HepG2 (cell line): Measurements from ENCODE around the gene SPEM2. TPM values are rescaled to one million over a fixed set of nuclear protein-coding genes. Genes with fewer than 3 reads are reported as not detected.

Source experiments
- ATAC-seq: fragments of 200-7000 bp; cut with Tn5 transposase; 3 replicates; pipeline ENCODE4 v1.9.1; 2020; ENCODE audit warnings: mild to moderate bottlenecking, moderate library complexity
- BruUV-seq: library from RNA; stranded (reverse); fragments of 400-500 nt; replicated peaks from 2 replicates; lab custom pipeline; 2021; lab: Mats Ljungman, UMichigan
- CTCF ChIA-PET: fragments of 300-600 bp; formaldehyde crosslinking; extraction: SDS; loops from one replicate; lab custom pipeline; 2021; ENCODE audit warnings: low total read pairs, inconsistent platforms, low intra/inter-chr PET ratio; lab: Yijun Ruan, JAX
- POLR2A ChIA-PET: fragments of 350-600 bp; sonication (Branson Sonifier 250); formaldehyde crosslinking; loops from one replicate; lab custom pipeline; 2020; ENCODE audit warnings: antibody characterized with exemption, inconsistent platforms; lab: Yijun Ruan, JAX
- DNase-seq: peaks from one replicate; pipeline ENCODE4 v3.0.0-alpha.2; 2015; ENCODE audit warnings: low spot score
- FAIRE-seq: peaks from 3 replicates; lab custom pipeline; 2011; peaks lifted over from hg19 to GRCh38; lab: Jason Lieb, UNC
- H2AFZ ChIP-seq: one replicate; pipeline ENCODE4 v1.6.1; 2011; ENCODE audit warnings: low read length, inconsistent platforms
- H3K27ac ChIP-seq: fragments of 300-600 bp; 3 replicates; pipeline ENCODE4 v1.8.0; 2011; ENCODE audit warnings: mixed run types, mild to moderate bottlenecking, mixed read lengths, low read length, inconsistent platforms; ENCODE audit not compliant: insufficient read depth; ENCODE audit errors: extremely low read length
- H3K27me3 ChIP-seq, 2 experiments: fragments of 200-600 bp in 1 of 2; 2 replicates in 1 of 2; 3 replicates in 1 of 2; pipeline versions ENCODE4 v1.6.0 to v1.8.0; 2011; ENCODE audit warnings: low read length in 2 of 2, mild to moderate bottlenecking in 2 of 2, moderate library complexity in 2 of 2, inconsistent platforms in 1 of 2; ENCODE audit not compliant: insufficient read depth in 2 of 2, control insufficient read depth in 1 of 2
- H3K36me3 ChIP-seq, 2 experiments: fragments of 200-600 bp in 1 of 2; replicated peaks in 1 of 2; 2 replicates in 1 of 2; 3 replicates in 1 of 2; pipeline versions ENCODE4 v1.5.1 to v1.8.0; 2011; ENCODE audit warnings: low read length in 2 of 2, inconsistent platforms in 1 of 2; ENCODE audit not compliant: insufficient read depth in 2 of 2, control insufficient read depth in 1 of 2
- H3K4me1 ChIP-seq: 2 replicates; pipeline ENCODE4 v1.5.1; 2012; ENCODE audit warnings: low read length, inconsistent platforms; ENCODE audit not compliant: insufficient read depth
- H3K4me2 ChIP-seq: 2 replicates; pipeline ENCODE4 v1.6.0; 2011; ENCODE audit warnings: low read depth, low read length, inconsistent platforms
- H3K4me3 ChIP-seq, 3 experiments: fragments of 200-600 bp in 1 of 3; sonication (generic), shearing (Covaris generic) in 1 of 3; replicated peaks in 1 of 3; 2 replicates each; pipeline ENCODE4 v1.5.1; 2011 to 2016; ENCODE audit warnings: low read length in 3 of 3, inconsistent platforms in 2 of 3, low read depth in 2 of 3, mild to moderate bottlenecking in 2 of 3, control low read depth in 1 of 3, mixed read lengths in 1 of 3; ENCODE audit not compliant: insufficient read depth in 1 of 3
- H3K79me2 ChIP-seq: one replicate; pipeline ENCODE4 v1.6.1; 2011; ENCODE audit warnings: low read length, inconsistent platforms; ENCODE audit not compliant: insufficient read depth
- H3K9ac ChIP-seq: 2 replicates; pipeline ENCODE4 v1.6.0; 2011; ENCODE audit warnings: mild to moderate bottlenecking, low read depth, low read length, inconsistent platforms; ENCODE audit not compliant: insufficient read depth
- H3K9me3 ChIP-seq: 2 replicates; pipeline ENCODE4 v1.5.1; 2012; ENCODE audit warnings: mild to moderate bottlenecking, low read length
- H4K20me1 ChIP-seq: 2 replicates; pipeline ENCODE4 v1.6.0; 2011; ENCODE audit warnings: inconsistent platforms, mild to moderate bottlenecking, low read length, moderate library complexity; ENCODE audit not compliant: insufficient read depth
- ATM ChIP-seq: fragments of 450-650 bp; IDR thresholded peaks from 2 replicates; pipeline ENCODE4 v1.7.1; 2017; ENCODE audit warnings: mild to moderate bottlenecking, borderline replicate concordance
- ERF ChIP-seq: IDR thresholded peaks from 2 replicates; pipeline ENCODE4 v1.6.1; 2018; ENCODE audit warnings: missing biosample characterization, missing genetic modification reagents
- HMG20B ChIP-seq: conservative IDR thresholded peaks from 2 replicates; pipeline ENCODE4 v1.6.1; 2016; ENCODE audit warnings: missing genetic modification reagents, missing compliant biosample characterization
- JDP2 ChIP-seq: sonication (generic); formaldehyde crosslinking; IDR thresholded peaks from 2 replicates; pipeline ENCODE4 v1.8.1; 2022; ENCODE audit warnings: missing genetic modification reagents, borderline replicate concordance
- KDM6A ChIP-seq: IDR thresholded peaks from 2 replicates; pipeline ENCODE4 v1.6.1; 2016; ENCODE audit warnings: low read depth
- NFE2 ChIP-seq: sonication (generic); formaldehyde crosslinking; IDR thresholded peaks from 2 replicates; pipeline ENCODE4 v1.4.0; 2020; ENCODE audit warnings: missing genetic modification reagents
- STAG1 ChIP-seq: sonication (generic); formaldehyde crosslinking; IDR thresholded peaks from 2 replicates; pipeline ENCODE4 v1.4.0; 2020; ENCODE audit warnings: missing genetic modification reagents
- ZBTB20 ChIP-seq: sonication (generic); formaldehyde crosslinking; IDR thresholded peaks from 2 replicates; pipeline ENCODE4 v1.8.1; 2023; ENCODE audit warnings: missing genetic modification reagents, low read depth, mild to moderate bottlenecking, borderline replicate concordance
- ZMYM4 ChIP-seq: sonication (generic); formaldehyde crosslinking; IDR thresholded peaks from 2 replicates; pipeline ENCODE4 v1.8.1; 2023; ENCODE audit warnings: mild to moderate bottlenecking, missing genetic modification reagents
- ZNF263 ChIP-seq: sonication (generic); formaldehyde crosslinking; IDR thresholded peaks from 2 replicates; pipeline ENCODE4 v1.4.0; 2020; ENCODE audit warnings: missing genetic modification reagents
- ZNF264 ChIP-seq: sonication (generic); formaldehyde crosslinking; IDR thresholded peaks from 2 replicates; pipeline ENCODE4 v1.4.0; 2020; ENCODE audit warnings: missing genetic modification reagents
- ZNF34 ChIP-seq: sonication (generic); formaldehyde crosslinking; IDR thresholded peaks from 2 replicates; pipeline ENCODE4 v1.4.0; 2020; ENCODE audit warnings: mild to moderate bottlenecking, missing genetic modification reagents, borderline replicate concordance
- ZNF432 ChIP-seq: sonication (generic); formaldehyde crosslinking; IDR thresholded peaks from 2 replicates; pipeline ENCODE4 v1.5.0; 2020; ENCODE audit warnings: missing genetic modification reagents, mild to moderate bottlenecking, borderline replicate concordance
- ZNF879 ChIP-seq: sonication (generic); formaldehyde crosslinking; IDR thresholded peaks from 2 replicates; pipeline ENCODE4 v1.8.1; 2023; ENCODE audit warnings: missing genetic modification reagents
- WGBS: methylation state at CpG from one replicate; pipeline ENCODE4 v1.1.6; 2017; ENCODE audit warnings: low lambda C conversion rate; 5-methylcytosine and 5-hydroxymethylcytosine counted together
- in situ Hi-C: cut with HindIII; loops from 2 replicates; pipeline ENCODE4 v1.10.0; 2017; ENCODE audit warnings: low pct_unique_long_range_greater_than_20kb; ENCODE audit not compliant: extremely low pct_ligation_motif_present
- intact Hi-C: fragments of 100-400 bp; cut with micrococcal nuclease; formaldehyde crosslinking; loops from one replicate; pipeline ENCODE4 v1.10.0; 2022; ENCODE audit not compliant: unreplicated experiment
- polyA plus RNA-seq, 8 experiments: library from polyadenylated mRNA; depleted of rRNA in 3 of 8; stranded (reverse) in 7 of 8; unstranded in 1 of 8; fragments of >200 nt; fragmentation: Illumina TruSeq in 4 of 8; extraction: Trizol in 4 of 8; gene quantifications; 2 replicates each; pipeline versions ENCODE4 v1.2.1 to v1.2.3, GENCODE V29; 2011 to 2016; ENCODE audit warnings: low read depth in 4 of 8, missing spikeins in 1 of 8, mixed read lengths in 1 of 8; ENCODE audit not compliant: insufficient read depth in 1 of 8
- total RNA-seq, 5 experiments: library from RNA; depleted of rRNA; stranded (reverse); fragments of >200 nt; fragmentation: Illumina TruSeq; extraction: Trizol; gene quantifications; 2 replicates each; pipeline ENCODE4 v1.2.3, GENCODE V29; 2016; ENCODE audit warnings: low read depth in 1 of 5
- TF ChIP-seq, protein P1 (sequence below): sonication (generic); formaldehyde crosslinking; IDR thresholded peaks from 2 replicates; pipeline ENCODE4 v1.8.0; 2022; ENCODE audit warnings: mild to moderate bottlenecking, missing genetic modification reagents; ENCODE audit not compliant: insufficient replicate concordance
- TF ChIP-seq, protein P2 (sequence below): sonication (generic); formaldehyde crosslinking; IDR thresholded peaks from 2 replicates; pipeline ENCODE4 v1.5.1; 2020; ENCODE audit warnings: mild to moderate bottlenecking, missing genetic modification reagents
- TF ChIP-seq, protein P3 (sequence below): sonication (generic); formaldehyde crosslinking; IDR thresholded peaks from 2 replicates; pipeline ENCODE4 v1.4.0; 2020; ENCODE audit warnings: missing genetic modification reagents
- TF ChIP-seq, protein P4 (sequence below): fragments of 450-650 bp; IDR thresholded peaks from 2 replicates; pipeline ENCODE4 v1.6.1; 2016
- TF ChIP-seq, protein P5 (sequence below): IDR thresholded peaks from 2 replicates; pipeline ENCODE4 v1.6.1; 2016; ENCODE audit warnings: low read depth, borderline replicate concordance

SPEM2 gene
- total and polyA plus RNA-seq, 2 of the 13 experiments (the other 11 are each of a cell fraction or from before 2014, with no cell fraction given) = not detected

GRCh38 chr17:7421186-7421585 is 4.2 kb upstream of the SPEM2 start:
- in situ Hi-C loops (no loop called here), intact Hi-C loops (no loop called here)
- Histone ChIP-seq H4K20me1 (no peaks in the 10 kb centered on the region), H3K79me2 (no peaks in the 10 kb centered on the region), H3K27ac (no peak overlapping the region), H3K9me3 (no peaks in the 10 kb centered on the region), H3K36me3 (no peaks in the 10 kb centered on the region), H2AFZ (no peak overlapping the region), H3K4me1 (peaks cover 13% of the 10 kb centered on the region; the same call in 1 of the 2 replicates), H3K4me3 (no peak overlapping the region), H3K4me2 (no peak overlapping the region), H3K9ac (no peak overlapping the region), H3K27me3 (peaks cover 2 to 5% of the 10 kb centered on the region in 2 experiments; a peak in 1 of 5 replicates)
- POLR2A ChIA-PET = interaction anchor here (1.8 kb wide), 1 partner anchor 18 kb away, joined by 11 read pairs; the partner anchor contains the start of gene TMEM256
- DNase-seq = no peak
- 73% methylated on average over 12 of the region's 16 CpGs for WGBS
- BruUV-seq = no TSS peak
- CTCF ChIA-PET = no interaction called here
- FAIRE-seq = no peak
- no peak; the same call in 2 of the 3 replicates for ATAC-seq
- TF ChIP-seq ZMYM4 (CRISPR knock-in tag) = no peak
- TF ChIP-seq ZNF432 = no peak
- TF ChIP-seq ZNF879 (CRISPR knock-in tag) = no peak
- no peak for TF ChIP-seq ZNF34 (CRISPR knock-in tag)
- TF ChIP-seq ERF = no peak
- TF ChIP-seq, protein P1, sequence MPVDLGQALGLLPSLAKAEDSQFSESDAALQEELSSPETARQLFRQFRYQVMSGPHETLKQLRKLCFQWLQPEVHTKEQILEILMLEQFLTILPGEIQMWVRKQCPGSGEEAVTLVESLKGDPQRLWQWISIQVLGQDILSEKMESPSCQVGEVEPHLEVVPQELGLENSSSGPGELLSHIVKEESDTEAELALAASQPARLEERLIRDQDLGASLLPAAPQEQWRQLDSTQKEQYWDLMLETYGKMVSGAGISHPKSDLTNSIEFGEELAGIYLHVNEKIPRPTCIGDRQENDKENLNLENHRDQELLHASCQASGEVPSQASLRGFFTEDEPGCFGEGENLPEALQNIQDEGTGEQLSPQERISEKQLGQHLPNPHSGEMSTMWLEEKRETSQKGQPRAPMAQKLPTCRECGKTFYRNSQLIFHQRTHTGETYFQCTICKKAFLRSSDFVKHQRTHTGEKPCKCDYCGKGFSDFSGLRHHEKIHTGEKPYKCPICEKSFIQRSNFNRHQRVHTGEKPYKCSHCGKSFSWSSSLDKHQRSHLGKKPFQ (CRISPR knock-in tag) = no peak
- TF ChIP-seq STAG1 = no peak
- TF ChIP-seq ZNF263 (CRISPR knock-in tag) = no peak
- no peak for TF ChIP-seq ATM
- TF ChIP-seq, protein P2, sequence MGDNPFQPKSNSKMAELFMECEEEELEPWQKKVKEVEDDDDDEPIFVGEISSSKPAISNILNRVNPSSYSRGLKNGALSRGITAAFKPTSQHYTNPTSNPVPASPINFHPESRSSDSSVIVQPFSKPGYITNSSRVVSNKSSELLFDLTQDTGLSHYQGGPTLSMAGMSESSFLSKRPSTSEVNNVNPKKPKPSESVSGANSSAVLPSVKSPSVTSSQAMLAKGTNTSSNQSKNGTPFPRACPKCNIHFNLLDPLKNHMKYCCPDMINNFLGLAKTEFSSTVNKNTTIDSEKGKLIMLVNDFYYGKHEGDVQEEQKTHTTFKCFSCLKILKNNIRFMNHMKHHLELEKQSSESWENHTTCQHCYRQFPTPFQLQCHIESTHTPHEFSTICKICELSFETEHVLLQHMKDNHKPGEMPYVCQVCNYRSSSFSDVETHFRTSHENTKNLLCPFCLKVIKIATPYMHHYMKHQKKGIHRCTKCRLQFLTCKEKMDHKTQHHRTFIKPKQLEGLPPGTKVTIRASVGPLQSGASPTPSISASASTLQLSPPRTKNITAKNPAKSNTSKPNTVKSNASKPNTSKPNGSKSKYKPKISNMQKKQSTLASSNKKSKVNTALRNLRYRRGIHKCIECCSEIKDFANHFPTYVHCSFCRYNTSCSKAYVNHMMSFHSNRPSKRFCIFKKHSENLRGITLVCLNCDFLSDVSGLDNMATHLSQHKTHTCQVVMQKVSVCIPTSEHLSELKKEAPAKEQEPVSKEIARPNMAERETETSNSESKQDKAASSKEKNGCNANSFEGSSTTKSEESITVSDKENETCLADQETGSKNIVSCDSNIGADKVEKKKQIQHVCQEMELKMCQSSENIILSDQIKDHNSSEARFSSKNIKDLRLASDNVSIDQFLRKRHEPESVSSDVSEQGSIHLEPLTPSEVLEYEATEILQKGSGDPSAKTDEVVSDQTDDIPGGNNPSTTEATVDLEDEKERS = no peak
- TF ChIP-seq, protein P3, sequence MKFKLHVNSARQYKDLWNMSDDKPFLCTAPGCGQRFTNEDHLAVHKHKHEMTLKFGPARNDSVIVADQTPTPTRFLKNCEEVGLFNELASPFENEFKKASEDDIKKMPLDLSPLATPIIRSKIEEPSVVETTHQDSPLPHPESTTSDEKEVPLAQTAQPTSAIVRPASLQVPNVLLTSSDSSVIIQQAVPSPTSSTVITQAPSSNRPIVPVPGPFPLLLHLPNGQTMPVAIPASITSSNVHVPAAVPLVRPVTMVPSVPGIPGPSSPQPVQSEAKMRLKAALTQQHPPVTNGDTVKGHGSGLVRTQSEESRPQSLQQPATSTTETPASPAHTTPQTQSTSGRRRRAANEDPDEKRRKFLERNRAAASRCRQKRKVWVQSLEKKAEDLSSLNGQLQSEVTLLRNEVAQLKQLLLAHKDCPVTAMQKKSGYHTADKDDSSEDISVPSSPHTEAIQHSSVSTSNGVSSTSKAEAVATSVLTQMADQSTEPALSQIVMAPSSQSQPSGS = no peak
- TF ChIP-seq, protein P4, sequence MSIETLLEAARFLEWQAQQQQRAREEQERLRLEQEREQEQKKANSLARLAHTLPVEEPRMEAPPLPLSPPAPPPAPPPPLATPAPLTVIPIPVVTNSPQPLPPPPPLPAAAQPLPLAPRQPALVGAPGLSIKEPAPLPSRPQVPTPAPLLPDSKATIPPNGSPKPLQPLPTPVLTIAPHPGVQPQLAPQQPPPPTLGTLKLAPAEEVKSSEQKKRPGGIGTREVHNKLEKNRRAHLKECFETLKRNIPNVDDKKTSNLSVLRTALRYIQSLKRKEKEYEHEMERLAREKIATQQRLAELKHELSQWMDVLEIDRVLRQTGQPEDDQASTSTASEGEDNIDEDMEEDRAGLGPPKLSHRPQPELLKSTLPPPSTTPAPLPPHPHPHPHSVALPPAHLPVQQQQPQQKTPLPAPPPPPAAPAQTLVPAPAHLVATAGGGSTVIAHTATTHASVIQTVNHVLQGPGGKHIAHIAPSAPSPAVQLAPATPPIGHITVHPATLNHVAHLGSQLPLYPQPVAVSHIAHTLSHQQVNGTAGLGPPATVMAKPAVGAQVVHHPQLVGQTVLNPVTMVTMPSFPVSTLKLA = no peak
- TF ChIP-seq, protein P5, sequence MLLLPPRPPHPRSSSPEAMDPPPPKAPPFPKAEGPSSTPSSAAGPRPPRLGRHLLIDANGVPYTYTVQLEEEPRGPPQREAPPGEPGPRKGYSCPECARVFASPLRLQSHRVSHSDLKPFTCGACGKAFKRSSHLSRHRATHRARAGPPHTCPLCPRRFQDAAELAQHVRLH (CRISPR knock-in tag) = no peak
- no peak for TF ChIP-seq JDP2
- no peak for TF ChIP-seq NFE2 (CRISPR knock-in tag)
- no peak for TF ChIP-seq HMG20B (CRISPR knock-in tag)
- TF ChIP-seq ZNF264 (CRISPR knock-in tag) = no peak
- TF ChIP-seq ZBTB20 (CRISPR knock-in tag) = no peak
- TF ChIP-seq KDM6A (CRISPR knock-in tag) = no peak
